Stimulated activated CD8-positive, alpha-beta memory T cell treated with anti-CD3 and anti-CD28 coated beads, Interleukin-7, amount 100 ng/mL, for 4 hours (primary cell): ENCODE data around the gene ONECUT1.

Experiments
- DNase-seq, 2 donors: peaks; one replicate each; pipeline ENCODE4 v3.0.0-alpha.2; 2020; ENCODE audit warnings: low read depth in 2 of 2

The ONECUT1 gene

GRCh38 chr15:52783929-52784798 is 6.0 kb downstream of the ONECUT1 start:
- peak in 1 of 2 donors; percentile 15 for DNase-seq

GRCh38 chr15:52783191-52783829 is 6.8 kb downstream of the ONECUT1 start:
- DNase-seq, result no peak

DNA sequence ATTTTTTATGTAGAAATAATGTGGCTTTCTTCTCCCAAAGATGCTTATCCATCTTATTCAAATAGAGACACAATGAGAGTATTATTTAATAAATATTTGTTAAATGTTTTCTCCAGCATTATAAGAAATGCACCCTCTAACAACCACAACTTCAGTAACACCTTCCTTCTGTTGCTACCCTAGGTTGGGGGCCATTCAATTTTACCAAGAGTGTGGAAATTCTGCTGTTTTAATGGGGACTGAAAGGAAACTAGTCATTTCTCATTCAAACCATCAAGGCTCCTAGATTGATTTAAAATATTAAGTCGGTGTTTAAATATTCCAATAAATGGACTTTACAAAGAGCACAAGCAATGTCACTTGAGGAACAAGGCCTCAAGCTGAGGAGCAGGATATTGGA is 7.6 kb downstream of the ONECUT1 start:
- DNase-seq, result no peak

GRCh38 chr15:52780172-52780980 is 9.8 kb downstream of the ONECUT1 start:
- DNase-seq, result peak; percentile 32 to 39

DNA sequence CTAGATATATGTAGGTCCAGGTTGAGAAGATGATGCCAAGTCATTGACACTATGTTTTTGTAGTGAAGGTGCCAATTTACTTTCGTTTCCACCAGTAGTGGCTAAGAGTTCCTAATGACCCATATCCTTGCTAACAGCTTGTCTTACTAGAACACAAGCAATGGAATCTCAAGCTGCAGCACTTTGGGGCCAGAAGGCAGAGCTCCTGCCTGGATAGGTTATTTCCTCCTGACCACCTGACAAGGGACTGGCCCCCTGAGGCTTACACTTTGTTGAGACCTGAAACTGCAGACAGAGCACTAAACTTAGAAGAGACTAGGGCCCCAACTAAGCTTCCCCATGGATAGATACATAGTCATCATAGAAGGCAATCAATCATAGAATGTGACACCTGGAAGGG is 11.7 kb downstream of the ONECUT1 start:
- no peak for DNase-seq

- no peak for DNase-seq
Observed at GRCh38 chr15:52772766-52773165, 17.4 kb downstream of the ONECUT1 start.

GRCh38 chr15:52765785-52766184 is 24.4 kb downstream of the ONECUT1 start:
- no peak for DNase-seq

DNA sequence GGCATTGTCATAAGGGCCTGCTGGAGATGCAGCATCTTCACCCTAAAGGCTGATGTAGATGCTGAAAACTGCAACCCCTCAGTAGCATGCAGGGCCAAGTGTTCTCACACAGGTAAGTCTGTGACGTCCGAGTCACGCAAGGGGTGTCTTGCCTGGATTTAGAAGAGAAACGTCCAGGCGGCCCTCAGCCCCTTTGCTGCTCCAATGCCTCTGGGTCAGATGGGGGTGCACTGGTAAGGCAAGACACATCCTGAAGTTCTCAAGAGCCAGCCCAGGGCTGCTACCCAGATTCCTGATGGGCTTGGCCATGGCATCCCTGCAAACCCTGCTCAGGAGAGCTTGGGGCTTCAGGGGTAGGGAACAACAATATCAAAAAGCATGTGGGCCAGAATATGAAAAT is 25.4 kb downstream of the ONECUT1 start:
- no peak for DNase-seq

DNA sequence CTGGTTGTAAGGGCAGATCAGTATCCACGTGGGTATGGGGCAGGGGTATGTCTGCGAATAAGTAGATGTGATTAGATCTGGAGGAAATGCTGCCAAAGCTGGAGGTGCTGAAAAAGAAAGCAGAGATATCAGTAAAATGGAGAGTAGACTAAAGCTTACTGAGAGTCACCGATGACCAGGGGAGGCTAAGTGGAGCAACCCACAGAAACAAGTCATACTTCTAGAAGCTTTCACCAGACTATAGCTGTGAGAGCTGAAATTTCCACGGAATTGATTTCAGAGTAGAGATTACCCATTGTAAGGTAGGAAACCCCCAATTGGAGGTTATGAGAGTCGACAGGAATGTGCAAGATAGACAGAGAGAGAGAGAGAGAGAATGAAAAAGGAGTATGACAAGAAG is 27.5 kb downstream of the ONECUT1 start:
- no peak for DNase-seq

DNA sequence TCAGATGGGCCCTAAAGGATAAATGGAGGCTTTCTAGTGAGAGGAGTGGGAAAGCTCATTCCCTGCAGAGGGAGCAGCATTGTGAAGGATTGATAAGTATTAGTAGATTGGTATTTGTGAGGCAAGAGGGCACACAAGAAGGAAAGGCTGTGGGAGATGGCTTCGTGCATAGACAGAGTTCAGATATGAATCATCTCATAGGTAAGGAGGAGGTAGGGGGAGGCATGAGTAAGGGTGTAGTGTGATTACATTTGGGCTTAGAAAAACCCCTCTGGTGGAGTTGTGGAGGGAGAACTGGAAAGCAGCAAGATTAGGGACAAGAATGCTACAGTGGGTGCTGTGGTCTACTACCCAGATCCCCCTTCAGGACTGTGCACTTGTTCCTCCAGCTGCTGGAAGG is 29.6 kb downstream of the ONECUT1 start:
- no peak for DNase-seq

- DNase-seq, result no peak
Observed at GRCh38 chr15:52759969-52760368, 30.2 kb downstream of the ONECUT1 start.

- DNase-seq, result no peak
Observed at GRCh38 chr15:52757496-52757895, 32.6 kb downstream of the ONECUT1 start.

- DNase-seq, result no peak
Observed at GRCh38 chr15:52751522-52751921, 38.6 kb downstream of the ONECUT1 start.

GRCh38 chr15:52749258-52749657 is 40.9 kb downstream of the ONECUT1 start:
- no peak for DNase-seq

DNA sequence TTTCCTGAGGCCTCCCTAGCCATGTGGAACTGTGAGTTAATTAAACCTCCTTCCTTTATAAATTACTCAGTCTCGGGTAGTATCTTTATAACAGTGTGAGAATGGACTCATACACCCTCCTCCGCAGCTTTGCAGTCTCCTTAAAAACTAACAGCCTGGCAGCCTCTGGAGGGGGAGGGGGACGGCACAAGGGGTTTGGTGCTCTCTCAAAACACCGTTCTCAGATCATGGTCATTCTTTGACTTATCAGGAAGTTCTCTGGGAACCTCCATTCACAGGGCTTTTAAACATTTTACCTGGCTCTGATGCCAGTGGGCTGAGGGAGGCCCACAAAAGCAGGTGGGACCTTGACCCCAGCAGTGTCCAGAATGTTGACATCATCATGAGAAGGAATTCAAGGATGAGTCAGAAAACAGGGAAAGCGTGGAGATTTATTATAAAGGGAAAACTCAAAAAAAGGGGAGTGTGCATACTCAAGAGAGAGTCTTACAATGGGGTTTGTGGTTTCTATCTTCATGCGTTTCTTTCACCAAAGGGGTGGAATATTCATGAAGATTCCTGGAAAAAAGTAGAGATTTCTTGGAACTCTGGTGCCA is 43.9 kb downstream of the ONECUT1 start:
- no peak for DNase-seq

DNA sequence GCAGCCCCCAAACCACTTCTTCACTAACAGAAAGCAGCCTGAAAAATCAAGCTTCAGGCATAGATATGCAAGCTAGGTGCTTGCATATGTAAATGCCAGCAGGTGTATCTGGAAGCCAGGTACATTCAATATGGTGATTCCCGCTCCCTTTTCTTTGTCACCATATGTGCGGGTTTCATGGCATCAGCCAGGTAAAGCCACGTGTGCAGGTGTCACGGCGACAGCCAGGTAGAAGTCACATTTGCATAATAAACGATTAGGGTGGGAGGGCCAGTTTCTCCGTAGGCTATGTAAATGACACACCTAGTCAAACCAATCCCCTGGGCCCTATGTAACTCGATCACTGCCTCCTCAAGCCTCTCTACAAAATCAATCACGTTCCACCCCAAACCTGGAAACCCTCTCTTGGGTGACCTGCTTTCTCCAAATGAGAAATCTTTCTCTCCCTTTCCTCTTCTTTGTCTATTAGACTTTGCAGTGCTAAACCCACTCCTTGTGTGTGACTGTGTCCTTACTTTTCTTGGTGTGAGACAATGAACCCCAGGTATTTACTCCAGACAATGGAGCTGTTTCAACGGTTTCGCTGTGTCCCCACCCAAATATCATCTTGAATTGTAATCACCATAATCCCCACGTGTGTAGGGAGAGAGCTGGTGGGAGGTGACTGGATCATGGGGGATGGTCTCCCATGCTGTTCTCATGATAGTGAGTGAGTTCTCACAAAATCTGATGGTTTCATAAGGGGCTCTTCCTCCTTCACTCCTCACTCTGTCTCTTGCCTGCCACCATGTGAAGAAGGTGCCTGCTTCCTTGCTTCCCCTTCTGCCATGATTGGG is 44.6 kb downstream of the ONECUT1 start:
- DNase-seq, result no peak

DNA sequence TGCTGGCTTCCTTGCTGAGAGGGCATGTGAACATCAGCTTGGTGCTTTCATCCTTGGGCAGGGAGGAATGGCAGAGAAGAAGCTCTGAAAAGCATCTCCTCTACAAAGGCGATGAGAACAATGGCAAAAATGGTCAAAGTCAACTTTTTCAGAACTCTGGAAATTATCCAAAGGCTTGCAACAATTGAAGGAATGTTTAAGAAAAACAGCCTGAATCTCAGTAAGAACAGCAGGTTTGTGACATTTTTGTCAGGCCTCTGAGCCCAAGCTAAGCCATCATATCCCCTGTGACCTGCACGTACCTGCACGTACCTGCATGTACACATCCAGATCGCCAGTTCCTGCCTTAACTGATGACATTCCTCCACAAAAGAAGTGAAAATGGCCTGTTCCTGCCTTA is 51.8 kb downstream of the ONECUT1 start:
- DNase-seq, result no peak

- DNase-seq, result no peak
Observed at GRCh38 chr15:52737720-52738119, 52.4 kb downstream of the ONECUT1 start.

- DNase-seq, result peak; percentile 19 to 46
Observed at GRCh38 chr15:52735231-52736089, 54.7 kb downstream of the ONECUT1 start.

- no peak for DNase-seq
Observed at GRCh38 chr15:52734329-52734728, 55.8 kb downstream of the ONECUT1 start.
